MM.1S (cell line): Measurements from ENCODE around the gene MYOC.

Source experiments
- DNase-seq: peaks from one replicate; pipeline ENCODE4 v3.0.0-alpha.2; 2015
- H2AFZ ChIP-seq: fragments of 300-600 bp; sonication (generic); 2 replicates; pipeline ENCODE4 v1.6.0; 2016; ENCODE audit warnings: antibody characterized with exemption, low read length
- H3F3A ChIP-seq: fragments of 300-600 bp; sonication (generic); 2 replicates; pipeline ENCODE4 v1.6.1; 2016; ENCODE audit warnings: mild to moderate bottlenecking, antibody characterized with exemption, low read length, moderate library complexity, mixed read lengths; ENCODE audit not compliant: insufficient read depth
- H3K27ac ChIP-seq: fragments of 300-600 bp; sonication (generic); 2 replicates; pipeline ENCODE4 v1.5.1; 2016; ENCODE audit warnings: mild to moderate bottlenecking, low read length
- H3K27me3 ChIP-seq: fragments of 300-600 bp; sonication (generic); replicated peaks from 2 replicates; pipeline ENCODE4 v1.6.0; 2016; ENCODE audit warnings: low read length; ENCODE audit not compliant: insufficient read depth
- H3K36me3 ChIP-seq: fragments of 300-600 bp; sonication (generic); replicated peaks from 2 replicates; pipeline ENCODE4 v1.6.1; 2016; ENCODE audit warnings: mild to moderate bottlenecking, low read length, mixed read lengths; ENCODE audit not compliant: insufficient read depth
- H3K4me1 ChIP-seq: fragments of 300-600 bp; sonication (generic); 2 replicates; pipeline ENCODE4 v1.6.1; 2016; ENCODE audit warnings: low read length, mixed read lengths
- H3K4me2 ChIP-seq: fragments of 300-600 bp; sonication (generic); 2 replicates; pipeline ENCODE4 v1.6.0; 2016; ENCODE audit warnings: low read depth, low read length
- H3K4me3 ChIP-seq: fragments of 300-600 bp; sonication (generic); 2 replicates; pipeline ENCODE4 v1.5.1; 2016; ENCODE audit warnings: low read length, mixed read lengths
- H3K79me2 ChIP-seq: fragments of 300-600 bp; sonication (generic); 2 replicates; pipeline ENCODE4 v1.6.1; 2016; ENCODE audit warnings: mixed run types, low read length, mixed read lengths
- H3K9ac ChIP-seq: fragments of 300-600 bp; sonication (generic); 2 replicates; pipeline ENCODE4 v1.6.1; 2016; ENCODE audit warnings: low read length, mixed read lengths
- H3K9me2 ChIP-seq: fragments of 300-600 bp; sonication (generic); replicated peaks from 2 replicates; pipeline ENCODE4 v1.6.1; 2016; ENCODE audit warnings: mild to moderate bottlenecking, low read length, mixed read lengths; ENCODE audit not compliant: insufficient read depth
- H3K9me3 ChIP-seq: fragments of 300-600 bp; sonication (generic); replicated peaks from 2 replicates; pipeline ENCODE4 v1.6.1; 2016; ENCODE audit warnings: mild to moderate bottlenecking, low read length, mixed read lengths; ENCODE audit not compliant: insufficient read depth
- H4K20me1 ChIP-seq: fragments of 300-600 bp; sonication (generic); 2 replicates; pipeline ENCODE4 v1.6.1; 2016; ENCODE audit warnings: mild to moderate bottlenecking, low read length, moderate library complexity, mixed read lengths; ENCODE audit not compliant: insufficient read depth
- CTCF ChIP-seq: fragments of 300-600 bp; sonication (generic); IDR thresholded peaks from 2 replicates; pipeline ENCODE4 v1.5.1; 2016; ENCODE audit warnings: antibody characterized with exemption, low read length, mixed read lengths
- EZH2 ChIP-seq: fragments of 300-600 bp; sonication (generic); optimal IDR thresholded peaks from 2 replicates; pipeline ENCODE3; 2017; ENCODE audit warnings: low read depth, mild to moderate bottlenecking, antibody characterized with exemption, low read length, mixed read lengths
- EZH2phosphoT487 ChIP-seq: fragments of 300-600 bp; sonication (generic); IDR thresholded peaks from 2 replicates; pipeline ENCODE4 v1.6.1; 2018; ENCODE audit warnings: antibody characterized with exemption, low read length

MYOC gene

GRCh38 chr1:171613282-171613681 lies 39.2 kb downstream of the MYOC start:
- H3K9me3 ChIP-seq: no peaks in the 10 kb centered on the region
- no peak overlapping the region for H3K27ac ChIP-seq
- H3K79me2 ChIP-seq: no peaks in the 10 kb centered on the region
- H3K4me2 ChIP-seq: no peak overlapping the region
- no peaks in the 10 kb centered on the region for H4K20me1 ChIP-seq
- H3K36me3 ChIP-seq: no peaks in the 10 kb centered on the region
- H3F3A ChIP-seq: no peaks in the 10 kb centered on the region
- TF ChIP-seq CTCF (no peak), EZH2 (no peak), EZH2phosphoT487 (no peak)
- no peak overlapping the region for H3K9ac ChIP-seq
- no peak for DNase-seq
- no peak overlapping the region for H3K4me3 ChIP-seq
- no peaks in the 10 kb centered on the region for H3K4me1 ChIP-seq
- no peaks in the 10 kb centered on the region for H3K27me3 ChIP-seq
- H3K9me2 ChIP-seq: no peaks in the 10 kb centered on the region
- H2AFZ ChIP-seq: no peak overlapping the region

GRCh38 chr1:171611306-171611705 lies 41.2 kb downstream of the MYOC start:
- no peaks in the 10 kb centered on the region for H3K9me3 ChIP-seq
- no peaks in the 10 kb centered on the region for H3K27me3 ChIP-seq
- no peaks in the 10 kb centered on the region for H3K79me2 ChIP-seq
- H4K20me1 ChIP-seq: no peaks in the 10 kb centered on the region
- no peak overlapping the region for H3K4me2 ChIP-seq
- no peaks in the 10 kb centered on the region for H3K9me2 ChIP-seq
- H3K36me3 ChIP-seq: no peaks in the 10 kb centered on the region
- H2AFZ ChIP-seq: no peak overlapping the region
- no peak overlapping the region for H3K27ac ChIP-seq
- no peak overlapping the region for H3K4me3 ChIP-seq
- no peak overlapping the region for H3K9ac ChIP-seq
- TF ChIP-seq EZH2phosphoT487 (no peak), CTCF (no peak), EZH2 (no peak)
- no peaks in the 10 kb centered on the region for H3F3A ChIP-seq
- DNase-seq: no peak
- H3K4me1 ChIP-seq: no peaks in the 10 kb centered on the region

- no peak overlapping the region for H3K4me3 ChIP-seq
- no peaks in the 10 kb centered on the region for H3K79me2 ChIP-seq
- no peak overlapping the region for H3K27ac ChIP-seq
- H3K27me3 ChIP-seq: no peaks in the 10 kb centered on the region
- no peaks in the 10 kb centered on the region for H3F3A ChIP-seq
- DNase-seq: no peak
- H3K4me1 ChIP-seq: no peaks in the 10 kb centered on the region
- H3K9ac ChIP-seq: no peak overlapping the region
- no peaks in the 10 kb centered on the region for H3K36me3 ChIP-seq
- no peak overlapping the region for H3K4me2 ChIP-seq
- H3K9me2 ChIP-seq: no peaks in the 10 kb centered on the region
- H3K9me3 ChIP-seq: no peaks in the 10 kb centered on the region
- TF ChIP-seq CTCF (no peak), EZH2 (no peak), EZH2phosphoT487 (no peak)
- H2AFZ ChIP-seq: no peak overlapping the region
- no peaks in the 10 kb centered on the region for H4K20me1 ChIP-seq
These were observed 42.1 kb downstream of the MYOC start for GRCh38 chr1:171610385-171610784.
